HCT116 (cell line): ENCODE measurements around the gene TOPORS.

Source experiments
- CEBPB ChIP-seq: IDR thresholded peaks from 2 replicates; pipeline ENCODE4 v1.6.1; 2012; ENCODE audit warnings: low read depth
- EGR1 ChIP-seq: IDR thresholded peaks from 2 replicates; pipeline ENCODE4 v1.6.1; 2012; ENCODE audit warnings: low read depth
- ELF1 ChIP-seq: IDR thresholded peaks from 2 replicates; pipeline ENCODE4 v1.6.1; 2012; ENCODE audit warnings: low read depth, borderline replicate concordance
- EZH2 ChIP-seq: fragments of 200-600 bp; sonication (generic); IDR thresholded peaks from 2 replicates; pipeline ENCODE4 v1.6.1; 2017; ENCODE audit warnings: antibody characterized with exemption, mixed run types
- JUND ChIP-seq: IDR thresholded peaks from 2 replicates; pipeline ENCODE4 v1.6.1; 2012
- POLR2A ChIP-seq: IDR thresholded peaks from 2 replicates; pipeline ENCODE4 v1.7.0; 2011; ENCODE audit warnings: borderline replicate concordance; ENCODE audit not compliant: insufficient read depth, insufficient read length; ENCODE audit errors: extremely low read depth
- SP1 ChIP-seq: IDR thresholded peaks from 2 replicates; pipeline ENCODE4 v1.6.1; 2012; ENCODE audit warnings: low read depth
- SRF ChIP-seq: IDR thresholded peaks from 2 replicates; pipeline ENCODE4 v1.6.1; 2012; ENCODE audit warnings: low read depth
- TCF7L2 ChIP-seq: IDR thresholded peaks from 2 replicates; pipeline ENCODE4 v1.7.0; 2011; ENCODE audit warnings: borderline replicate concordance, inconsistent platforms; ENCODE audit not compliant: insufficient read depth, insufficient read length; ENCODE audit errors: extremely low read depth
- ZNF274 ChIP-seq: fragments of 200-500 bp; sonication (Bioruptor generic); IDR thresholded peaks from 2 replicates; pipeline ENCODE4 v1.6.1; 2014; ENCODE audit warnings: mild to moderate bottlenecking, low read depth, low read length, inconsistent platforms
- TF ChIP-seq, protein P1 (sequence below), 3 experiments: fragments of 200-600 bp in 1 of 3; sonication (generic) in 1 of 3; IDR thresholded peaks in 2 of 3; conservative IDR thresholded peaks in 1 of 3; 2 replicates each; pipeline ENCODE4 v1.5.1; 2012 to 2017; ENCODE audit warnings: low read depth in 2 of 3, low read length in 2 of 3, antibody characterized with exemption in 1 of 3, borderline replicate concordance in 1 of 3, control low read depth in 1 of 3, mild to moderate bottlenecking in 1 of 3, mixed read lengths in 1 of 3, mixed run types in 1 of 3, moderate library complexity in 1 of 3; ENCODE audit not compliant: insufficient read depth in 1 of 3
- TF ChIP-seq, protein P2 (sequence below): IDR thresholded peaks from 2 replicates; pipeline ENCODE4 v1.6.1; 2012; ENCODE audit warnings: low read depth

DNA sequence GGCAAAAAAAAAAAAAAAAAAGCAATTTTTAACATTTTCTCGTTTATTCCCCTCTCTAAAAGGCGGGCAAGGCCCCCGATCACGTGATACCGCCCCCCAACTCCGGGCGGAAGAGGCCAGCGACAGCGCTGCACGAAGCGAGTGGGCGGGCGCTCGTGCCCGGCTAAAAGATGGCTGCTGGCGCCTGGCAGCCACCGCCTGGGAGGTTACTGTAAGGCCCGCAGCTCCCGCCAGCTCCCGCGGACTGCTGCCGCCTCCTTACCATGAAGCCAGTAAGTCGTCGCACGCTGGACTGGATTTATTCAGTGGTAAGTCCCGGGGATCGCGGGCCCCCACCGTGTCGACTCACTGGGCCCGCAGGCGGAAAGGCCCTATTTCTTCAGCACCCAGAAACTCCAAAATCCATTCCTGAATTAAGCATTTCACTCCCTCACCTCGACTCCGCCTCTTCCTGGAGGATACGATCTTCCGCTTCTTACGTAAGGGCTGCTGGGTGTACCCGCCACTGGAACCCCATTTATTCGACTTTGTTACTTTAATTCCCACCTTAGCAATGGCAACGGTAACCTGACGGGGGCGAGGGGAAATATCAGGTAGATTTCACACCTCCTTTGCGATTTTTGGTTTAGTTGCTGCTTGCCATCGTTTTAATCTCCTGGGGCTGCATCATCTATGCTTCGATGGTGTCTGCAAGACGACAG is at the start of gene TOPORS, which contains the start of gene SMIM27:
- TF ChIP-seq, protein P1, sequence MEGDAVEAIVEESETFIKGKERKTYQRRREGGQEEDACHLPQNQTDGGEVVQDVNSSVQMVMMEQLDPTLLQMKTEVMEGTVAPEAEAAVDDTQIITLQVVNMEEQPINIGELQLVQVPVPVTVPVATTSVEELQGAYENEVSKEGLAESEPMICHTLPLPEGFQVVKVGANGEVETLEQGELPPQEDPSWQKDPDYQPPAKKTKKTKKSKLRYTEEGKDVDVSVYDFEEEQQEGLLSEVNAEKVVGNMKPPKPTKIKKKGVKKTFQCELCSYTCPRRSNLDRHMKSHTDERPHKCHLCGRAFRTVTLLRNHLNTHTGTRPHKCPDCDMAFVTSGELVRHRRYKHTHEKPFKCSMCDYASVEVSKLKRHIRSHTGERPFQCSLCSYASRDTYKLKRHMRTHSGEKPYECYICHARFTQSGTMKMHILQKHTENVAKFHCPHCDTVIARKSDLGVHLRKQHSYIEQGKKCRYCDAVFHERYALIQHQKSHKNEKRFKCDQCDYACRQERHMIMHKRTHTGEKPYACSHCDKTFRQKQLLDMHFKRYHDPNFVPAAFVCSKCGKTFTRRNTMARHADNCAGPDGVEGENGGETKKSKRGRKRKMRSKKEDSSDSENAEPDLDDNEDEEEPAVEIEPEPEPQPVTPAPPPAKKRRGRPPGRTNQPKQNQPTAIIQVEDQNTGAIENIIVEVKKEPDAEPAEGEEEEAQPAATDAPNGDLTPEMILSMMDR (IDR thresholded peaks at IDR 0.05 in 2 of 3, conservative IDR thresholded peaks at IDR 0.05 in 1 of 3; ENCODE audit: borderline replicate concordance in 1 of 3, insufficient read depth in 1 of 3, low read depth in 2 of 3, low read length in 2 of 3): no peak
- no peak for TF ChIP-seq EZH2
- peak; percentile 88 for TF ChIP-seq POLR2A
- TF ChIP-seq, protein P2, sequence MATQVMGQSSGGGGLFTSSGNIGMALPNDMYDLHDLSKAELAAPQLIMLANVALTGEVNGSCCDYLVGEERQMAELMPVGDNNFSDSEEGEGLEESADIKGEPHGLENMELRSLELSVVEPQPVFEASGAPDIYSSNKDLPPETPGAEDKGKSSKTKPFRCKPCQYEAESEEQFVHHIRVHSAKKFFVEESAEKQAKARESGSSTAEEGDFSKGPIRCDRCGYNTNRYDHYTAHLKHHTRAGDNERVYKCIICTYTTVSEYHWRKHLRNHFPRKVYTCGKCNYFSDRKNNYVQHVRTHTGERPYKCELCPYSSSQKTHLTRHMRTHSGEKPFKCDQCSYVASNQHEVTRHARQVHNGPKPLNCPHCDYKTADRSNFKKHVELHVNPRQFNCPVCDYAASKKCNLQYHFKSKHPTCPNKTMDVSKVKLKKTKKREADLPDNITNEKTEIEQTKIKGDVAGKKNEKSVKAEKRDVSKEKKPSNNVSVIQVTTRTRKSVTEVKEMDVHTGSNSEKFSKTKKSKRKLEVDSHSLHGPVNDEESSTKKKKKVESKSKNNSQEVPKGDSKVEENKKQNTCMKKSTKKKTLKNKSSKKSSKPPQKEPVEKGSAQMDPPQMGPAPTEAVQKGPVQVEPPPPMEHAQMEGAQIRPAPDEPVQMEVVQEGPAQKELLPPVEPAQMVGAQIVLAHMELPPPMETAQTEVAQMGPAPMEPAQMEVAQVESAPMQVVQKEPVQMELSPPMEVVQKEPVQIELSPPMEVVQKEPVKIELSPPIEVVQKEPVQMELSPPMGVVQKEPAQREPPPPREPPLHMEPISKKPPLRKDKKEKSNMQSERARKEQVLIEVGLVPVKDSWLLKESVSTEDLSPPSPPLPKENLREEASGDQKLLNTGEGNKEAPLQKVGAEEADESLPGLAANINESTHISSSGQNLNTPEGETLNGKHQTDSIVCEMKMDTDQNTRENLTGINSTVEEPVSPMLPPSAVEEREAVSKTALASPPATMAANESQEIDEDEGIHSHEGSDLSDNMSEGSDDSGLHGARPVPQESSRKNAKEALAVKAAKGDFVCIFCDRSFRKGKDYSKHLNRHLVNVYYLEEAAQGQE: no peak
- TF ChIP-seq JUND: no peak
- TF ChIP-seq TCF7L2: no peak
- TF ChIP-seq SP1: peak; percentile 75
- no peak for TF ChIP-seq SRF
- TF ChIP-seq CEBPB: peak; percentile 72
- peak; percentile 97 for TF ChIP-seq ELF1
- peak; percentile 98 for TF ChIP-seq EGR1
- TF ChIP-seq ZNF274: no peak
